ENCODE measurements around the gene ANTXR2.

ANTXR2 gene

GRCh38 chr4:79877511-79877910 lies 195.5 kb downstream of the ANTXR2 start:
- no peak for DNase-seq (ENCODE audit: low spot score)
- Histone ChIP-seq H3K27ac (no peak overlapping the region), H3K4me3 (no peak overlapping the region)
- TF ChIP-seq, protein P1, sequence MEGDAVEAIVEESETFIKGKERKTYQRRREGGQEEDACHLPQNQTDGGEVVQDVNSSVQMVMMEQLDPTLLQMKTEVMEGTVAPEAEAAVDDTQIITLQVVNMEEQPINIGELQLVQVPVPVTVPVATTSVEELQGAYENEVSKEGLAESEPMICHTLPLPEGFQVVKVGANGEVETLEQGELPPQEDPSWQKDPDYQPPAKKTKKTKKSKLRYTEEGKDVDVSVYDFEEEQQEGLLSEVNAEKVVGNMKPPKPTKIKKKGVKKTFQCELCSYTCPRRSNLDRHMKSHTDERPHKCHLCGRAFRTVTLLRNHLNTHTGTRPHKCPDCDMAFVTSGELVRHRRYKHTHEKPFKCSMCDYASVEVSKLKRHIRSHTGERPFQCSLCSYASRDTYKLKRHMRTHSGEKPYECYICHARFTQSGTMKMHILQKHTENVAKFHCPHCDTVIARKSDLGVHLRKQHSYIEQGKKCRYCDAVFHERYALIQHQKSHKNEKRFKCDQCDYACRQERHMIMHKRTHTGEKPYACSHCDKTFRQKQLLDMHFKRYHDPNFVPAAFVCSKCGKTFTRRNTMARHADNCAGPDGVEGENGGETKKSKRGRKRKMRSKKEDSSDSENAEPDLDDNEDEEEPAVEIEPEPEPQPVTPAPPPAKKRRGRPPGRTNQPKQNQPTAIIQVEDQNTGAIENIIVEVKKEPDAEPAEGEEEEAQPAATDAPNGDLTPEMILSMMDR (IDR thresholded peaks at IDR 0.05): no peak

GRCh38 chr4:79875344-79875899 lies 197.6 kb downstream of the ANTXR2 start:
- DNase-seq (ENCODE audit: low spot score): no peak
- TF ChIP-seq, protein P1 (IDR thresholded peaks at IDR 0.05): no peak

GRCh38 chr4:79874197-79874596 lies 198.8 kb downstream of the ANTXR2 start:
- TF ChIP-seq, protein P1 (IDR thresholded peaks at IDR 0.05): no peak
- no peak overlapping the region for H3K27ac ChIP-seq
- no peak overlapping the region for H3K4me3 ChIP-seq
- DNase-seq (ENCODE audit: low spot score): no peak

More at GRCh38 chr4:79875344-79875899, 197.6 kb downstream of the ANTXR2 start:
- H3K4me3 ChIP-seq: no peak overlapping the region
- H3K27ac ChIP-seq: no peak overlapping the region

DNA sequence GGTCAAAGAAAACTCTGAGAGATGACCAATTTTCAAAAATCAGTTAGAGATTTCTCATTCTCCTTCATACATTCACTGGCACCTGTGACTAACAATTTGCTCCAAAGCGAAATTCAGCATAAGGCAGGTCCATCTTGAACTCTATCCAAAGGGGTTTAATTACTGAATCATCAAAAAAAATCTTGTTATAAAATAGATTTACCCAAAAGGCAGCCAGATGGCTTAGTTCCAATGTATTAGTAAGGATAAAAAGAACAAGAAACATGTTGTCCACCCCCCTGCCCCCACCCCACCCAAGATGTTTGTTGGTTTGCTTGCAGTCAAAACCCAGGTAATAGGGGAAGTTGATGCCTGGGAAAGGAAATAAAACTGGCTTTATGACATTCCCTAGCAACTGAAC lies 200.3 kb downstream of the ANTXR2 start:
- DNase-seq (ENCODE audit: low spot score): no peak
- TF ChIP-seq, protein P1 (IDR thresholded peaks at IDR 0.05): no peak
- Histone ChIP-seq H3K27ac (no peak overlapping the region), H3K4me3 (no peak overlapping the region)

GRCh38 chr4:79871961-79872360 lies 201.1 kb downstream of the ANTXR2 start:
- Histone ChIP-seq H3K27ac (no peak overlapping the region), H3K4me3 (no peak overlapping the region)
- DNase-seq (ENCODE audit: low spot score): no peak
- TF ChIP-seq, protein P1 (IDR thresholded peaks at IDR 0.05): no peak

GRCh38 chr4:79869597-79870237 lies 203.3 kb downstream of the ANTXR2 start:
- TF ChIP-seq, protein P1 (IDR thresholded peaks at IDR 0.05): no peak
- DNase-seq (ENCODE audit: low spot score): no peak
- H3K4me3 ChIP-seq: no peak overlapping the region

DNA sequence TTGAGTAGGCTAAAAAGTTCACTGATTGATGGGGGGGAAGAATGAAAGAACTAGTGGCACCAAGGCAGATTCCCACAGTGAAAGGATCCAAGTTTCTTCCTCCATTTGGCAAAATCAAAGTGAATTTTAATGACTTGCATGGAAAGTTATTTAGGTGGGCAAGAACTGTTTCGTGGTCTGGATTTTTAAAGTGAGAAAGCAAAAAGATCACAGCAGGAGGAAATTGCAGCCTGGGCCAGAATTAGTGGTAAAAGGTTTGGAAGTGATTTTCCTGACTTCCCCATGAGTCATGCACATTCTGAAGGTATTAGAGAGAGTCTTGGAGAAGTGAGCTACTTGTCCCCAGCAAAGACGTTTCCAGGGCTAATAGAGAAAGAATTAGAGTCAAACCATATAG lies 207.8 kb downstream of the ANTXR2 start:
- no peak for DNase-seq (ENCODE audit: low spot score)
- Histone ChIP-seq H3K4me3 (no peak overlapping the region), H3K27ac (no peak overlapping the region)
- TF ChIP-seq, protein P1 (IDR thresholded peaks at IDR 0.05): no peak

More at GRCh38 chr4:79869597-79870237, 203.3 kb downstream of the ANTXR2 start:
- H3K27ac ChIP-seq: no peak overlapping the region

Measured in coronary artery (tissue), 2 donors.